GM19238 (cell line): ENCODE measurements around the gene ABCB7.
"Not testable (repeated sequence)": the region's sequence is repeated elsewhere in the genome, so short reads cannot be mapped to it uniquely, and the experiment has no call there.

ENCODE experiments used
- DNase-seq: peaks from one replicate; pipeline ENCODE4 v3.0.0; 2011; ENCODE audit warnings: low spot score; ENCODE audit not compliant: insufficient read length

Gene ABCB7

GRCh38 chrX:75155827-75156525 lies at the start of gene ABCB7:
Gene ABCB7 (minus strand): TSS chrX:75156283. CDS start chrX:75156272, 11 bp downstream.
- DNase-seq = peak; percentile 27

- DNase-seq = not testable (repeated sequence)
Observed at GRCh38 chrX:75188415-75189206, 32.5 kb upstream of the ABCB7 start.

- DNase-seq = no peak
Observed at GRCh38 chrX:75181721-75182120, 25.6 kb upstream of the ABCB7 start.

- DNase-seq = not testable (repeated sequence)
Observed at GRCh38 chrX:75179536-75180293, 23.6 kb upstream of the ABCB7 start.

- DNase-seq = not testable (repeated sequence)
Observed at GRCh38 chrX:75172257-75172890, 16.3 kb upstream of the ABCB7 start.

- DNase-seq = no peak
Observed at GRCh38 chrX:75158054-75158453, 2.0 kb upstream of the ABCB7 start.

GRCh38 chrX:75156531-75156945 lies 455 bp upstream of the ABCB7 start:
- DNase-seq = no peak

GRCh38 chrX:75155447-75155826 lies 646 bp downstream of the ABCB7 start:
- no peak for DNase-seq

- DNase-seq = no peak
Observed at GRCh38 chrX:75154871-75155270, 1.2 kb downstream of the ABCB7 start.

- no peak for DNase-seq
Observed at GRCh38 chrX:75151827-75152592, 4.1 kb downstream of the ABCB7 start.

GRCh38 chrX:75149654-75150053 lies 6.4 kb downstream of the ABCB7 start:
- DNase-seq = no peak

- DNase-seq = no peak
Observed at GRCh38 chrX:75132672-75133071, 23.4 kb downstream of the ABCB7 start.

- no peak for DNase-seq
Observed at GRCh38 chrX:75131973-75132627, 24.0 kb downstream of the ABCB7 start.

GRCh38 chrX:75129069-75129468 lies 27.0 kb downstream of the ABCB7 start:
- not testable (repeated sequence) for DNase-seq

GRCh38 chrX:75118296-75118695 lies 37.8 kb downstream of the ABCB7 start:
- no peak for DNase-seq

- DNase-seq = no peak
Observed at GRCh38 chrX:75115707-75116413, 40.2 kb downstream of the ABCB7 start.

GRCh38 chrX:75114638-75115037 lies 41.4 kb downstream of the ABCB7 start:
- DNase-seq = no peak

GRCh38 chrX:75113664-75114063 lies 42.4 kb downstream of the ABCB7 start:
- DNase-seq = no peak

- DNase-seq = no peak
Observed at GRCh38 chrX:75107863-75108509, 48.1 kb downstream of the ABCB7 start.
